ENCODE measurements around the gene ZNF177.

Gene ZNF177

DNA sequence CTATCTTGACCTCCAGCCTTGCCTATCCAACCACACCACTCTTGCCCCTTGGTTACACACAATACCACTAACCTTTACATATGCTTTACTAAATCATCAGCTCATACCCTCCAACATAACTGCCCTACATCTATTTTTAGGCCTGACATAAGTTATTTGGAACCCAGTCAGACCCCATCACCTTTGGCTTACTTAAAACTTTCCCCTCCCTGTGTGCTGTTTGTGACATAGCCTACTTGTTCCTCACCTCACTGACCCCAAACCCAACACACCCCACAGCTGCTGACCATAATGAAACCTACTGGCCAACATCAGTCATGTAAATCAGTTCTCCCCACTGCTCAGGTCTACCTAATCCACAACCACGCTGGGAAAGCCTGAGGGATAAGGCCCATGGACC lies 67.6 kb downstream of the ZNF177 start:
- no peak for DNase-seq (ENCODE audit: low read depth)

DNA sequence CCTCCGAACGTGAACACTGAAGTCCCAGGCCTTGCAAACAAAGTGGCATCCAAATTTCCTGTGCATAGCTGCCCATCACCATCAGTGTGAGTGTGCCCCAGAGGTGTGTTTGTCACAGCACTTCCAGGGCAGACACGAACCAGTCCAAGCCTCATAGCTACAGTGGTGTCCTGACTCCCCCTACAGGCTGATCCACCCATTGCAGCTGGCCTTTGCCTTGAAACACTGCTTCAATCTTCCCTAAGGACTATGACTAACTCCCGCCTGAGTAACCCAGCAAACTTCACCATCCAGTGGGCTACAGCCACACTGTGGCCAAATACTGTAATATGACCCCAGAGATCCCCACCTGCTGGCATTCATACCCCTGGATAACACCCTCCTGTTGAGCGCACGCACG lies 68.7 kb downstream of the ZNF177 start:
- DNase-seq (ENCODE audit: low read depth): no peak
